CD1c-positive myeloid dendritic cell (primary cell): Measurements from ENCODE around the gene SEPSECS.
"Not testable (repeated sequence)": the region's sequence is repeated elsewhere in the genome, so short reads cannot be mapped to it uniquely, and the experiment has no call there.

Experiments used
- DNase-seq: peaks from one replicate; pipeline ENCODE4 v3.0.0-alpha.2; 2016; ENCODE audit errors: extremely low spot score

SEPSECS gene

DNA sequence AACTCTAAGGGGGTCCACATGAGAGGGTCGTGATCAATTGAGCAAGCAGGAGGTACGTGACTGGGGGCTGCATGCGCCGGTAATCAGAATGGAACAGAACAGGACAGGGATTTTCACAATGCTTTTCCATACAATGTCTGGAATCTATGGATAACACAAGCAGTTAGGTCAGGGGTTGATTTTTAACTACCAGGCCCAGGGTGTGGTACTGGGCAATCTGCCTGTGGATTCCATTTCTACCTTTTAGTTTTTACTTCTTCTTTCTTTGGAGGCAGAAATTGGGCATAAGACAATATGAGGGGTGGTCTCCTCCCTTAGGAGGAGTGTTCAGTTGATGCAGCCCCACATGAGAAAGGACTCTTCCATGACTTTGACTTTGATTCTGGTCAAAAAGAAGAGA lies 76.8 kb downstream of the SEPSECS start:
- DNase-seq, result not testable (repeated sequence)

DNA sequence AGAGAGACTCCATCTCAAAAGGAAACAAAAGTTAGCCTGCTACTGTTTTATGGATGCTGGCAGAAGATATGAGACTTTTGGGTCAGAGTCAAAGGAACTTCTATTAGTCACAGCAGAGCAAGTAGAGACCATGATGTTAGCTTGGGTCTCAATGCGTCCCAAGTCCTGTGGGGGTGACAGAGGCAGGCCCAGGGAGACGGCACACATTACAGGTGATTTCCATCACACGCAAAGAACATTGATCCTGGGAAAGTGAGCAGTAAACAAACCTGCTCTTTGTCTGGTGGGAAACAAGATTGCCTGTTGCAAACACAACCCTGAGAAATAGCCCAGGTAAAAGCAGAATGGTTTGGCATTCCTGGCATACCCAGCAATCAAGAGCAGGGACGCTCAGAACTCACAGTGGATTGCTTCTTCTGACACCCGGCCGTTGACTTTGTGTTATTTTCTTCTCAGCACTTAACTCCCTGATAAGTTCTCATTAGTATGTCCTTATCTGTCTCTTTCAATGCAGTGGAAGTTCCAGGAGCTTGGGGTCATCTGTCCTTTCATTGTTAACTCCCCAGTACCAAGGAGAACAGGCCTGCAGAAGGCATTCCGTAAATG lies 78.3 kb downstream of the SEPSECS start:
- no peak for DNase-seq

DNA sequence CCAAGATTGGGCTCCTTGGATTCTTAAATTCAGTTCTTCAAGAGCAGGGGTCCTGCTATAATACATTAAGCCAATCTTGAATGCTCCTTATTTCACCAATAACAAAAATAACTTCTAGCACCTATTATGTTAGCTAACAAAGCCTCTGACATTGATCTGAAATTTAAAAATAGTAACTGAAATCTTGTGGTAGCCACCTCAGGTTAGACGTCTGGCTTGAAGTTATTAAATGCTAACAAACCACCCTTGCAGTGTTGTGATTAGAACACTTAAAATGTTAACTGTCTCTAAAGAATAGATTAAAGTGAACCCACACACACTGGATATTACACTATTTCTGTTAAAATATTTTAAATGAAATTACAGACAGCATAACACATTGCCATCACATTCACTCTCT lies 79.7 kb downstream of the SEPSECS start:
- no peak for DNase-seq

GRCh38 chr4:25078523-25078922 lies 81.7 kb downstream of the SEPSECS start:
- no peak for DNase-seq

GRCh38 chr4:25076625-25077398 lies 83.4 kb downstream of the SEPSECS start:
- no peak for DNase-seq

DNA sequence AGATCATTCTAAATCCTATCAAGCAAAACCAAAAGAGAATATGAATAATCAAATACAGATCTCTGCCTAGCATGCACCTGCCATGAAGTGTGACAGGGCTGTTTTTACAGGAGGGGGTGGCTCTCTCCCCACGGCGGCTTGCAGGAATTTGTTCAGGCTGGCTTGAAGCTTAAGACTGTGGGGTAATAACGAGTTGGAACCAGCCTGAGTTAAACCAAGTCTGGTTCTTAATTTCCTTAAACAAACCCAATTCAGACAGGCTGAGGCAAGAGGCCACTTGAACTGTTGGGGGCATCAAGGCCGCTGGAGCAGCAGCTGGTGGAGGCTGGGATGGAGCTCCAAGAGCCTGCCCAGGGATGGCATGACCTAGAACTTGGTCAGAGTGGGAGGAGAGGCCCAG lies 84.4 kb downstream of the SEPSECS start:
- DNase-seq, result no peak

GRCh38 chr4:25075129-25075528 lies 85.1 kb downstream of the SEPSECS start:
- no peak for DNase-seq

- DNase-seq, result no peak
These were observed 89.7 kb downstream of the SEPSECS start for GRCh38 chr4:25070545-25070944.
